GM12801 (cell line): ENCODE results near the gene RSRC1.

ENCODE experiments used
- CTCF ChIP-seq: IDR thresholded peaks from one replicate; pipeline ENCODE4 v1.5.1; 2011; ENCODE audit warnings: control low read depth; ENCODE audit not compliant: insufficient read length; ENCODE audit errors: extremely low read depth

Gene RSRC1

GRCh38 chr3:158403013-158403412, 293.1 kb downstream of the RSRC1 start:
- TF ChIP-seq CTCF, result no peak

DNA sequence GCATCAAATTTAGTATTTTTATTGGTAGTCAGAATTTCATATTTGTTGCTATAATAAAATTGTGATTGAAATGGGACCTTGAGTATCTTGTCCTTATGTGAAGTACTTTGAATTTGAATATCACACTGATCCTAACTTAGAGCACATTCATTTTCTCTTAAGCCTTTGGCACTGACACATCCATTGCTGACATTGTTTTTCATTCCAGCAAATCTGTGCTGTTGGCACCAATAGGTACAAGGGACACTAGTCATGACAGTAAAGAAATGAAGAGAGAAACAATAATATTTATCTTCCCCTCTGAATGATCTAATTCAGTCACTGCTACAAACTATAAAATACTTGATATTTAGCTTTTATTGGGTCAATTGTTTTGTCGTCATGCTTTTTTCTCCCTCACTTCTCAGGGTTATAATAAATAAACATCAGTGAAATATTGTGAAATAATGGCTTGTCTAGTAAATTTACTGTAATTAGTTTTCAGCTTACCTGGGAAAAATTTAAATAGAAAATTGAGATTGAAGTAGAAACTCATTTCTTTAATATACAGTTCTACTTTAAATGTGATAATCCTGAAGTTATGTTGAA, 294.3 kb downstream of the RSRC1 start:
- TF ChIP-seq CTCF, result no peak

DNA sequence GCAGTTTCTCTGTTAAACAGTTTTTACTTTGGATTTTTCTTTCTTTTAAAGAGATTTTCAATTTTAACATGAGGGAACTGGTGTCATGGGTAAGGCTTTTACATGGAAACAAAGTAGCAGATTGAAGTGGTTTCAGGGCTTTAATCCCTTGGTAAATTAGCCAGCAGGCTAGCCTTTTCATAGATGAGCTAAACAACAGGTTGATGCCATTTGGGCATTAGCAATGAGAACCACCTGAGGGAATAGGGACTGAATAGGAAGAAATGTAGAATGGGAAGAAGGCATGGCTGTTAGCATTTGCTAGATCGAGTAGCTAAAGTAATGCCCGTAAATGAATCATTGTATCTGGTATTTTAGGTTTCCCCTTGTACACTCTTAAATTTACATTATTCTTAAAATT, 295.6 kb downstream of the RSRC1 start:
- no peak for TF ChIP-seq CTCF

- no peak for TF ChIP-seq CTCF
Observed at GRCh38 chr3:158407844-158408517, 298.1 kb downstream of the RSRC1 start.

GRCh38 chr3:158418035-158418434, 308.1 kb downstream of the RSRC1 start:
- no peak for TF ChIP-seq CTCF

GRCh38 chr3:158419820-158420653, 310.1 kb downstream of the RSRC1 start:
- TF ChIP-seq CTCF, result no peak

GRCh38 chr3:158420654-158421396, 310.9 kb downstream of the RSRC1 start:
- no peak for TF ChIP-seq CTCF
